Calu3 (cell line): ENCODE data around the gene XPNPEP1. TPM values are rescaled to one million over a fixed set of nuclear protein-coding genes. Genes with fewer than 3 reads are reported as not detected.

Source experiments
- BruUV-seq: library from RNA; stranded (reverse); fragments of 400-500 nt; replicated peaks from 2 replicates; lab custom pipeline; 2021; lab: Mats Ljungman, UMichigan
- CTCF ChIA-PET: fragments of 300-600 bp; sonication (Branson Sonifier 250); formaldehyde crosslinking; loops from one replicate; lab custom pipeline; 2022; ENCODE audit warnings: antibody characterized with exemption; lab: Charles Lee
- DNase-seq: peaks from one replicate; pipeline ENCODE4 v3.0.0; 2022
- H3K27ac Mint-ChIP-seq: one replicate; pipeline ENCODE4 v1.8.0; 2022; ENCODE audit warnings: mixed read lengths; ENCODE audit not compliant: unreplicated experiment
- H3K27me3 Mint-ChIP-seq: one replicate; pipeline ENCODE4 v1.8.0; 2022; ENCODE audit warnings: mixed read lengths; ENCODE audit not compliant: unreplicated experiment
- H3K36me3 Mint-ChIP-seq: one replicate; pipeline ENCODE4 v1.8.0; 2022; ENCODE audit warnings: mild to moderate bottlenecking, moderate library complexity, mixed read lengths; ENCODE audit not compliant: insufficient read depth, unreplicated experiment
- H3K4me1 Mint-ChIP-seq: one replicate; pipeline ENCODE4 v1.8.0; 2022; ENCODE audit warnings: mild to moderate bottlenecking, low read depth, mixed read lengths; ENCODE audit not compliant: unreplicated experiment
- H3K4me3 Mint-ChIP-seq: one replicate; pipeline ENCODE4 v1.8.0; 2022; ENCODE audit warnings: mild to moderate bottlenecking, low read depth, moderate library complexity, mixed read lengths; ENCODE audit not compliant: unreplicated experiment
- H3K9me3 Mint-ChIP-seq: one replicate; pipeline ENCODE4 v1.8.0; 2022; ENCODE audit warnings: low read depth, mixed read lengths; ENCODE audit not compliant: unreplicated experiment
- intact Hi-C: fragments of 100-400 bp; cut with micrococcal nuclease; formaldehyde crosslinking; loops from one replicate; pipeline ENCODE4 v1.10.0; 2022; ENCODE audit not compliant: unreplicated experiment
- total RNA-seq: library from RNA; stranded (reverse); gene quantifications from 2 replicates; pipeline ENCODE4 v1.2.3, GENCODE V29; 2022
- TF ChIP-seq, protein P1 (sequence below): fragments of 200-600 bp; IDR thresholded peaks from one replicate; pipeline ENCODE4 v1.8.0; 2022; ENCODE audit warnings: antibody characterized with exemption; ENCODE audit not compliant: unreplicated experiment

The XPNPEP1 gene
- total RNA-seq, 1 experiment from 2014 or later, result 50.0 TPM

DNA sequence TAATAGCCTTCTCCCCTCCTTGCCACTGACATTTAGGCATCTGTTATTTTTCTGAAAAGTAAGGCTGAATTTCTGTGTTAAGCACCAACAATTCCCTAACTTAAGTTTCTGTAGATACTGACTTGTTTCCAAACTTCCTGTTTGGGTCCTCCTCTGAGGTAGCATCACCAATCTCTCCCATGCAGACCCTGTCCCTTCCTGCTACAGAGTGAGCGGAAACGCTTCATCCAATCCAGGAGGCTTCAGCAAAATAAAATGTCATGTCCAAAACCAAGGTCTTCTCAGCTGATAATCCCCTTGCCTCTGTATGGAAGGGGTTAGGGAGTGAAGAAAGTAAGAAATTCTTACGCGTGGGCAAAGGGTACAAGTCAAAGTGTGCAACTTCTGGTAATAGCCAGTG lies 29.9 kb downstream of the XPNPEP1 start:
- no peaks in the 10 kb centered on the region for H3K4me1 Mint-ChIP-seq
- TF ChIP-seq, protein P1, sequence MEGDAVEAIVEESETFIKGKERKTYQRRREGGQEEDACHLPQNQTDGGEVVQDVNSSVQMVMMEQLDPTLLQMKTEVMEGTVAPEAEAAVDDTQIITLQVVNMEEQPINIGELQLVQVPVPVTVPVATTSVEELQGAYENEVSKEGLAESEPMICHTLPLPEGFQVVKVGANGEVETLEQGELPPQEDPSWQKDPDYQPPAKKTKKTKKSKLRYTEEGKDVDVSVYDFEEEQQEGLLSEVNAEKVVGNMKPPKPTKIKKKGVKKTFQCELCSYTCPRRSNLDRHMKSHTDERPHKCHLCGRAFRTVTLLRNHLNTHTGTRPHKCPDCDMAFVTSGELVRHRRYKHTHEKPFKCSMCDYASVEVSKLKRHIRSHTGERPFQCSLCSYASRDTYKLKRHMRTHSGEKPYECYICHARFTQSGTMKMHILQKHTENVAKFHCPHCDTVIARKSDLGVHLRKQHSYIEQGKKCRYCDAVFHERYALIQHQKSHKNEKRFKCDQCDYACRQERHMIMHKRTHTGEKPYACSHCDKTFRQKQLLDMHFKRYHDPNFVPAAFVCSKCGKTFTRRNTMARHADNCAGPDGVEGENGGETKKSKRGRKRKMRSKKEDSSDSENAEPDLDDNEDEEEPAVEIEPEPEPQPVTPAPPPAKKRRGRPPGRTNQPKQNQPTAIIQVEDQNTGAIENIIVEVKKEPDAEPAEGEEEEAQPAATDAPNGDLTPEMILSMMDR, result no peak
- no TSS peak for BruUV-seq
- H3K4me3 Mint-ChIP-seq, result no peak overlapping the region
- CTCF ChIA-PET, result no interaction called here
- H3K27ac Mint-ChIP-seq, result no peak overlapping the region
- no peaks in the 10 kb centered on the region for H3K27me3 Mint-ChIP-seq
- intact Hi-C loops, result no loop called here
- H3K36me3 Mint-ChIP-seq, result peaks cover 4% of the 10 kb centered on the region
- no peak for DNase-seq
- no peaks in the 10 kb centered on the region for H3K9me3 Mint-ChIP-seq

DNA sequence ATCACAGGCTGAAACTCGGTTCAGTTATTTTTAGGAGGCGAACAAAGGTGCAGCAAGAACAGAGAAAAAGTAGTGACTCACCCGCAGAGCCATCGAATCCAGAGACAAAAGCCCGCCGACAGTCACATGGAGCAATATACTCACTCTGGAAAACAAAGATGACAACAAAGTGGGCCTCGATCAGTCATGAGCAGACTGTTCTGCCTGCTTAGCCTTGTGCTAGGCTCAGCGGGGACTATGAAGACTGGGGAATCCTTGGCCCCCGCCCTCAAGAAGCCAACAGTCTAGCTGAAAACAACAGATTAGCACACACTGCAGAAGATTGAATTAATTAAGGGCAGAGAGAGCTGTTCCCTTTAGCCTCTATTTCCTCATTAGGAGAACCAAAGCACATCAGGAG lies 30.4 kb downstream of the XPNPEP1 start:
- Mint-ChIP-seq H3K27me3 (no peaks in the 10 kb centered on the region), H3K4me1 (no peaks in the 10 kb centered on the region), H3K9me3 (no peaks in the 10 kb centered on the region), H3K4me3 (no peak overlapping the region), H3K36me3 (peaks cover 4% of the 10 kb centered on the region), H3K27ac (no peak overlapping the region)
- intact Hi-C loops, result no loop called here
- DNase-seq, result no peak
- BruUV-seq, result no TSS peak
- TF ChIP-seq, protein P1, result no peak
- CTCF ChIA-PET, result no interaction called here

DNA sequence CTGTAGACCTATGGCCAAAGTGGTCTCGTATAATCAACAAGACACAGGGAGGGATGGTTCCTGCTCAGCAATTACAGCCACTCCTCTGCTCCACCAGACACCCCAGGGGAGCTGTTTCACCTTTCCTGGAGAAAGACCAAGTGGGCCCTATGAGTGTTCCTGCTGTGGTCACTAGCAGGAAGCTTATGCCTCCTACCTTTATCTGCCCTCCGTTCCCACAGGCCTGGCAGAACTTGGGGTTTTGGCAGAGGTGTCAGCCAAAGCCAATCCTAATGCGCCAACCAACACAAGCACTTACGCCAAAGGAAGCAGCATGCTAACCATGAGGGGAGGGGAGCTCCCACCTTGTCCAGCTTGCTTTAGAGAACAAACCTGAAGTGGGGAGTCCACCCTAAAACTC lies 31.2 kb downstream of the XPNPEP1 start:
- Mint-ChIP-seq H3K4me3 (no peak overlapping the region), H3K36me3 (peaks cover 4% of the 10 kb centered on the region), H3K4me1 (no peaks in the 10 kb centered on the region), H3K9me3 (no peaks in the 10 kb centered on the region), H3K27ac (no peak overlapping the region), H3K27me3 (no peaks in the 10 kb centered on the region)
- CTCF ChIA-PET, result interaction anchor here (0.6 to 0.7 kb wide), 2 partner anchors 280 to 648 kb away, joined by 3 to 8 read pairs; no protein-coding TSS in a partner anchor
- no peak for DNase-seq
- TF ChIP-seq, protein P1, result no peak
- intact Hi-C loops, result no loop called here
- BruUV-seq, result no TSS peak

DNA sequence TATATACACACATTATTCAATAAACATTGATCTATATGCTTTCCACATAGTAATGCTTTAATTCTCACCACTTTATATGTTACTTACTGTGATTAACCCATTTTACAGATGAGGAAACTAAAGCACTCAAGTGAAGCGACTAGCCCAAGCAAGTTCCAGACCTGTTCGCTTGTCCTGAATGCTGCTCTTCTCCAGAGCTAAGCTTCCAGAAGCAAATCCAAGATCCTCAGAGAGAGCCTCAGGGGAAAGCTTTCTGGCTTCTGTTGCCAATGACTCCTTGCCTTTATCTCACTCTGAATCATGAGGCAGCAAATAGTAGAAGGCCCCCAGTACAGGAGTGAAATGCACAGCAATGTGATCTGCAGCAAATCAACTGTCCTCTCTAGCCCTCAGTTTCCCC lies 32.2 kb downstream of the XPNPEP1 start:
- no TSS peak for BruUV-seq
- DNase-seq, result no peak
- Mint-ChIP-seq H3K9me3 (no peaks in the 10 kb centered on the region), H3K4me1 (no peaks in the 10 kb centered on the region), H3K4me3 (no peak overlapping the region), H3K27me3 (no peaks in the 10 kb centered on the region), H3K27ac (no peak overlapping the region), H3K36me3 (peaks cover 4% of the 10 kb centered on the region)
- CTCF ChIA-PET, result interaction anchor here (0.8 kb wide), 1 partner anchor 317 kb away, joined by 3 read pairs; no protein-coding TSS in a partner anchor
- intact Hi-C loops, result no loop called here
- TF ChIP-seq, protein P1, result no peak
